Measurements from ENCODE around the gene CCDC85C. TPM values are rescaled to one million over a fixed set of nuclear protein-coding genes. Genes with fewer than 3 reads are reported as not detected.
A peak's percentile ranks its signal among the peaks of the same experiment; 100 is the strongest.

CCDC85C gene
- total RNA-seq, 2 experiments from 2014 or later, result 7.1 to 9.1 TPM

GRCh38 chr14:99468836-99469592, 135.0 kb downstream of the CCDC85C start:
- Mint-ChIP-seq H3K9me3 (ENCODE audit: low read depth) (no peaks in the 10 kb centered on the region), H3K4me3 (no peak overlapping the region), H3K36me3 (no peaks in the 10 kb centered on the region), H3K4me1 (peaks cover 26% of the 10 kb centered on the region), H3K27me3 (no peaks in the 10 kb centered on the region), H3K27ac (no peak overlapping the region)
- no peak for ATAC-seq
- CTCF ChIA-PET, result no interaction called here
- no peak for DNase-seq

- H3K36me3 Mint-ChIP-seq, result peaks cover 7% of the 10 kb centered on the region
- CTCF ChIA-PET, result no interaction called here
- H3K4me3 Mint-ChIP-seq, result no peak overlapping the region
- no peaks in the 10 kb centered on the region for H3K27me3 Mint-ChIP-seq
- ATAC-seq (no peak), DNase-seq (no peak)
- H3K27ac Mint-ChIP-seq, result no peak overlapping the region
- H3K4me1 Mint-ChIP-seq, result peaks cover 23% of the 10 kb centered on the region
- no peaks in the 10 kb centered on the region for H3K9me3 Mint-ChIP-seq (ENCODE audit: low read depth)
Measured at GRCh38 chr14:99468081-99468480, 135.9 kb downstream of the CCDC85C start.

GRCh38 chr14:99467336-99468078, 136.5 kb downstream of the CCDC85C start:
- Mint-ChIP-seq H3K27me3 (no peaks in the 10 kb centered on the region), H3K27ac (no peak overlapping the region), H3K36me3 (peaks cover 10% of the 10 kb centered on the region), H3K9me3 (ENCODE audit: low read depth) (no peaks in the 10 kb centered on the region), H3K4me1 (peaks cover 24% of the 10 kb centered on the region), H3K4me3 (no peak overlapping the region)
- CTCF ChIA-PET, result interaction anchor here (0.6 kb wide), 1 partner anchor 9 kb away, joined by 3 read pairs; no protein-coding TSS in a partner anchor
- no peak for DNase-seq
- no peak for ATAC-seq

- CTCF ChIA-PET, result no interaction called here
- Mint-ChIP-seq H3K4me1 (peaks cover 31% of the 10 kb centered on the region), H3K36me3 (peaks cover 17% of the 10 kb centered on the region), H3K27me3 (no peaks in the 10 kb centered on the region), H3K4me3 (no peak overlapping the region), H3K9me3 (ENCODE audit: low read depth) (no peaks in the 10 kb centered on the region), H3K27ac (no peak overlapping the region)
- DNase-seq, result no peak
- no peak for ATAC-seq
Measured at GRCh38 chr14:99466758-99467157, 137.2 kb downstream of the CCDC85C start.

GRCh38 chr14:99465288-99465687, 138.7 kb downstream of the CCDC85C start:
- H3K4me1 Mint-ChIP-seq, result peaks cover 31% of the 10 kb centered on the region
- ATAC-seq (no peak), DNase-seq (no peak)
- CTCF ChIA-PET, result interaction anchor here (1.6 kb wide), 1 partner anchor 16 kb away, joined by 5 read pairs; the partner anchor contains the start of genes CCNK and SETD3
- H3K4me3 Mint-ChIP-seq, result no peak overlapping the region
- H3K27ac Mint-ChIP-seq, result no peak overlapping the region
- H3K9me3 Mint-ChIP-seq (ENCODE audit: low read depth), result no peaks in the 10 kb centered on the region
- no peaks in the 10 kb centered on the region for H3K27me3 Mint-ChIP-seq
- H3K36me3 Mint-ChIP-seq, result peaks cover 21% of the 10 kb centered on the region

- no peaks in the 10 kb centered on the region for H3K9me3 Mint-ChIP-seq (ENCODE audit: low read depth)
- H3K36me3 Mint-ChIP-seq, result peaks cover 25% of the 10 kb centered on the region
- DNase-seq (no peak), ATAC-seq (no peak)
- H3K27me3 Mint-ChIP-seq, result no peaks in the 10 kb centered on the region
- CTCF ChIA-PET, result no interaction called here
- H3K4me3 Mint-ChIP-seq, result no peak overlapping the region
- peaks cover 23% of the 10 kb centered on the region for H3K4me1 Mint-ChIP-seq
- no peak overlapping the region for H3K27ac Mint-ChIP-seq
Measured at GRCh38 chr14:99463974-99464373, 140.0 kb downstream of the CCDC85C start.

- DNase-seq, result no peak
- H3K36me3 Mint-ChIP-seq, result peaks cover 29% of the 10 kb centered on the region
- ATAC-seq, result no peak
- H3K4me1 Mint-ChIP-seq, result peaks cover 7% of the 10 kb centered on the region
- CTCF ChIA-PET, result interaction anchor here (1.1 kb wide), 1 partner anchor 46 kb away, joined by 3 read pairs; no protein-coding TSS in a partner anchor
- H3K27me3 Mint-ChIP-seq, result no peaks in the 10 kb centered on the region
- no peak overlapping the region for H3K27ac Mint-ChIP-seq
- no peaks in the 10 kb centered on the region for H3K9me3 Mint-ChIP-seq (ENCODE audit: low read depth)
- H3K4me3 Mint-ChIP-seq, result no peak overlapping the region
Measured at GRCh38 chr14:99462210-99462609, 141.8 kb downstream of the CCDC85C start.

- Mint-ChIP-seq H3K36me3 (peaks cover 34% of the 10 kb centered on the region), H3K27me3 (no peaks in the 10 kb centered on the region), H3K27ac (no peak overlapping the region), H3K4me3 (no peak overlapping the region), H3K9me3 (ENCODE audit: low read depth) (no peaks in the 10 kb centered on the region), H3K4me1 (peaks cover 7% of the 10 kb centered on the region)
- no peak for DNase-seq
- CTCF ChIA-PET, result interaction anchor here (0.8 to 1.1 kb wide), 2 partner anchors 10 to 46 kb away, joined by 3 read pairs; no protein-coding TSS in a partner anchor
- ATAC-seq, result no peak
Measured at GRCh38 chr14:99461411-99462085, 142.5 kb downstream of the CCDC85C start.

GRCh38 chr14:99460793-99461192, 143.2 kb downstream of the CCDC85C start:
- peaks cover 36% of the 10 kb centered on the region for H3K36me3 Mint-ChIP-seq
- ATAC-seq, result no peak
- H3K9me3 Mint-ChIP-seq (ENCODE audit: low read depth), result no peaks in the 10 kb centered on the region
- CTCF ChIA-PET, result interaction anchor here (0.8 kb wide), 1 partner anchor 11 kb away, joined by 3 read pairs; no protein-coding TSS in a partner anchor
- no peak for DNase-seq
- H3K4me3 Mint-ChIP-seq, result no peak overlapping the region
- H3K27ac Mint-ChIP-seq, result no peak overlapping the region
- peaks cover 7% of the 10 kb centered on the region for H3K4me1 Mint-ChIP-seq
- H3K27me3 Mint-ChIP-seq, result no peaks in the 10 kb centered on the region

- Mint-ChIP-seq H3K36me3 (peaks cover 40% of the 10 kb centered on the region), H3K4me1 (peaks cover 7% of the 10 kb centered on the region), H3K4me3 (no peak overlapping the region), H3K27me3 (no peaks in the 10 kb centered on the region), H3K9me3 (ENCODE audit: low read depth) (no peaks in the 10 kb centered on the region), H3K27ac (no peak overlapping the region)
- ATAC-seq, result no peak
- CTCF ChIA-PET, result no interaction called here
- DNase-seq, result no peak
Measured at GRCh38 chr14:99459481-99460100, 144.4 kb downstream of the CCDC85C start.

- H3K36me3 Mint-ChIP-seq, result peaks cover 25% of the 10 kb centered on the region
- DNase-seq (no peak), ATAC-seq (no peak)
- H3K27ac Mint-ChIP-seq, result no peak overlapping the region
- H3K9me3 Mint-ChIP-seq (ENCODE audit: low read depth), result no peaks in the 10 kb centered on the region
- CTCF ChIA-PET, result interaction anchor here (0.5 kb wide), 1 partner anchor 130 kb away, joined by 3 read pairs; no protein-coding TSS in a partner anchor
- H3K4me1 Mint-ChIP-seq, result peaks cover 3% of the 10 kb centered on the region
- H3K27me3 Mint-ChIP-seq, result no peaks in the 10 kb centered on the region
- no peak overlapping the region for H3K4me3 Mint-ChIP-seq
Measured at GRCh38 chr14:99454246-99454645, 149.8 kb downstream of the CCDC85C start.

- Mint-ChIP-seq H3K27ac (no peak overlapping the region), H3K4me1 (peaks cover 3% of the 10 kb centered on the region), H3K9me3 (ENCODE audit: low read depth) (no peaks in the 10 kb centered on the region), H3K27me3 (no peaks in the 10 kb centered on the region), H3K4me3 (no peak overlapping the region), H3K36me3 (peaks cover 28% of the 10 kb centered on the region)
- no peak for ATAC-seq
- DNase-seq, result no peak
- CTCF ChIA-PET, result no interaction called here
Measured at GRCh38 chr14:99452968-99453367, 151.0 kb downstream of the CCDC85C start.

- DNase-seq (no peak), ATAC-seq (no peak)
- no peaks in the 10 kb centered on the region for H3K9me3 Mint-ChIP-seq (ENCODE audit: low read depth)
- H3K27ac Mint-ChIP-seq, result peak overlapping the region; percentile 14
- H3K4me3 Mint-ChIP-seq, result no peak overlapping the region
- no peaks in the 10 kb centered on the region for H3K27me3 Mint-ChIP-seq
- H3K4me1 Mint-ChIP-seq, result peaks cover 3% of the 10 kb centered on the region
- peaks cover 25% of the 10 kb centered on the region for H3K36me3 Mint-ChIP-seq
- CTCF ChIA-PET, result interaction anchor here (1.3 kb wide), 1 partner anchor 35 kb away, joined by 6 read pairs; no protein-coding TSS in a partner anchor
Measured at GRCh38 chr14:99451234-99451633, 152.8 kb downstream of the CCDC85C start.

Data from activated CD8-positive, alpha-beta memory T cell treated with anti-CD3 and anti-CD28 coated beads, Interleukin-2, amount 10 ng/mL, durations not matched to agents 7 days and 5 days (primary cell).